ENCODE data around the gene MLLT3. TPM values are rescaled to one million over a fixed set of nuclear protein-coding genes. Genes with fewer than 3 reads are reported as not detected.
A peak's percentile ranks its signal among the peaks of the same experiment; 100 is the strongest.

MLLT3 gene
- total and polyA plus RNA-seq, 3 donors from 2014 or later, result 5.2 to 11.0 (median 7.6) TPM

DNA sequence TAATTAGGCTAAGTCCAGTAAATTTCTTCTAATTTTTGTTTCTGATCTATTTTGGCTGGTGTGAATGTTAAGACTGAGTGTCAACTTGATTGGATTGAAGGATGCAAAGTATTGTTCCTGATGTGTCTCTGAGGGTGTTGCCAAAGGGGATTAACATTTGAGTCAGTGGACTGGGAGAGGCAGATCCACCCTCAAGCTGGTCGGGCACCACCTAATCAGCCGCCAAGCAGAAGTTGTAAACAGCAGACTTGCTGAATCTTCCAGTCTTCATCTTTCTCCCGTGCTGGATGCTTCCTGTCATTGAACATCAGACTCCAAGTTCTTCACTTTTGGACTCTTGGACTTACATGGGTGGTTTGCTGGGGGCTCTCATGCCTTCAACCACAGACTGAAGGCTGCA, 21.4 kb upstream of the MLLT3 start:
- H3K4me3 ChIP-seq, result no peak overlapping the region

DNA sequence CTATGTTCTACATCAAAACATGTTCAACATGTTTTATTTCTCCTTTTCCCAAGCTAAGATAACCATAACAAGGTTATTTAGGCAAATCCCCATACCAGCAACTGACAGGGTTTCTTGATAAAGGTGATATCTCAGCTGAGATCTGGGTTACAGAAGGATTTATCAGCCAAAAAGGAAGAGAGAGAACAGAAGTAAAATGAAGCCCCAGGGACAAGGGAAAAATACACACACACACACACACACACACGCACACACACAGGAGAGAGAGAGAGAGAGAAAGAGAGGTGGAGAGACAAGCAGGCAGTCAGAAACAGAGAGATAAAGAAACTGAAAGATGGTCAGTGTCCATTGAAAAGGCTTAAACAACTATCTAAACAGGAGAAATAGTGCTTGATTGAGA, 19.7 kb upstream of the MLLT3 start:
- intact Hi-C loops (cut with DNase I; ENCODE audit: low total_unique reads), result no loop called here
- TF ChIP-seq POLR2A (IDR thresholded peaks at IDR 0.05), result no peak
- TF ChIP-seq, protein P1, sequence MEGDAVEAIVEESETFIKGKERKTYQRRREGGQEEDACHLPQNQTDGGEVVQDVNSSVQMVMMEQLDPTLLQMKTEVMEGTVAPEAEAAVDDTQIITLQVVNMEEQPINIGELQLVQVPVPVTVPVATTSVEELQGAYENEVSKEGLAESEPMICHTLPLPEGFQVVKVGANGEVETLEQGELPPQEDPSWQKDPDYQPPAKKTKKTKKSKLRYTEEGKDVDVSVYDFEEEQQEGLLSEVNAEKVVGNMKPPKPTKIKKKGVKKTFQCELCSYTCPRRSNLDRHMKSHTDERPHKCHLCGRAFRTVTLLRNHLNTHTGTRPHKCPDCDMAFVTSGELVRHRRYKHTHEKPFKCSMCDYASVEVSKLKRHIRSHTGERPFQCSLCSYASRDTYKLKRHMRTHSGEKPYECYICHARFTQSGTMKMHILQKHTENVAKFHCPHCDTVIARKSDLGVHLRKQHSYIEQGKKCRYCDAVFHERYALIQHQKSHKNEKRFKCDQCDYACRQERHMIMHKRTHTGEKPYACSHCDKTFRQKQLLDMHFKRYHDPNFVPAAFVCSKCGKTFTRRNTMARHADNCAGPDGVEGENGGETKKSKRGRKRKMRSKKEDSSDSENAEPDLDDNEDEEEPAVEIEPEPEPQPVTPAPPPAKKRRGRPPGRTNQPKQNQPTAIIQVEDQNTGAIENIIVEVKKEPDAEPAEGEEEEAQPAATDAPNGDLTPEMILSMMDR (IDR thresholded peaks at IDR 0.05), result no peak
- H3K9me3 ChIP-seq, result no peaks in the 10 kb centered on the region
- no peaks in the 10 kb centered on the region for H3K27me3 ChIP-seq
- no peak for DNase-seq
- no peaks in the 10 kb centered on the region for H3K36me3 ChIP-seq (ENCODE audit: low read depth, missing control alignments)
- 71 to 74% methylated on average over 1 of the region's 1 CpG for WGBS, 2 donors
- no peaks in the 10 kb centered on the region for H3K4me1 ChIP-seq
- no peak overlapping the region for H3K4me3 ChIP-seq
- H3K27ac ChIP-seq, result no peak overlapping the region

More for the DNA sequence above, 21.4 kb upstream of the MLLT3 start:
- 89 to 90% methylated on average over 3 of the region's 3 CpGs for WGBS, 2 donors
- TF ChIP-seq POLR2A (IDR thresholded peaks at IDR 0.05), result no peak
- TF ChIP-seq, protein P1 (IDR thresholded peaks at IDR 0.05), result no peak
- no peaks in the 10 kb centered on the region for H3K36me3 ChIP-seq (ENCODE audit: low read depth, missing control alignments)
- intact Hi-C loops (cut with DNase I; ENCODE audit: low total_unique reads), result no loop called here
- no peaks in the 10 kb centered on the region for H3K9me3 ChIP-seq
- H3K4me1 ChIP-seq, result no peaks in the 10 kb centered on the region
- no peak for DNase-seq
- no peak overlapping the region for H3K27ac ChIP-seq
- H3K27me3 ChIP-seq, result no peaks in the 10 kb centered on the region

DNA sequence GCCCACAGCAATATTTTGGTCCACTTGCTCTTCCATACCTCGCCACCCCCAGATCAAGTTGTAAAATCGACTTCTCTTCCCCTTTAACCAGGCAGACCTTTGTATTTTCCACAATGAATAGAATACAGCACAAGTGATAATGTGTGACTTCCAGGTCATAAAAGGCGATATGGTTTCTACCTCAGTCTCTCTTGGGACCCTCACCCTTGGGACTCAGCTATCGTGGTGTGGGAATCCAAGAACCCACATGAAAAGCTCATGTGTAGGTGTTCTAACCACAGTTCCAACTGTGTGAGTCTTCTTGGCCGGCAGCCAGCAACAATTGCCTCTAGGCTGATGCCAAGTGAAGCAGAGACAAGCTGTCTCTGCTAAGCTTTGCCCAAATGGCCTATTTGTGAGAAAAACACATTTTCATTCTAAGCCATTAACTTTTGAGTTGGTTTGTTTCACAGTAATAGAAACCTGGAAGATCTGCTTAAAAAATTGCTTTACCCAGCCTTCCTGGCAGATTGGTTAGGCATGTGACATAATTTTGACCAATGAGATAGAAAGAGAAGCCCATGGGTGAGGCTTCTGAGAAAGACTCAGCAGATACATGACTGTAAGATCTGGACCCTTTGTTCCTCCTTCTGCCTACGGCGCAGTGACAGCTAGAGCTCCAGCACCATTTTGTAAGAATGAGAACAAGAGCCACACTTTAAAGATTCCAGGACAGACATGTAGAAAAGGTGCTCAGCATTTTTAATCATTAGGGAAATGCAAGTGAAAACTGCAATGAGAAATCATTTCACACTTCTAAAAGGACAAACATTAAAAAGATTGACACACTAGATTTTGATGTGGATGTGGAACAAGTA, 18.3 kb upstream of the MLLT3 start:
- TF ChIP-seq, protein P1 (IDR thresholded peaks at IDR 0.05), result no peak
- no peak for TF ChIP-seq POLR2A (IDR thresholded peaks at IDR 0.05)
- Histone ChIP-seq H3K27me3 (no peaks in the 10 kb centered on the region), H3K4me1 (no peaks in the 10 kb centered on the region), H3K4me3 (no peak overlapping the region), H3K27ac (no peak overlapping the region), H3K9me3 (no peaks in the 10 kb centered on the region), H3K36me3 (ENCODE audit: low read depth, missing control alignments) (no peaks in the 10 kb centered on the region)
- intact Hi-C loops (cut with DNase I; ENCODE audit: low total_unique reads), result no loop called here
- WGBS, 2 donors, result 76% methylated on average over 7 of the region's 7 CpGs
- peak; percentile 30 for DNase-seq

DNA sequence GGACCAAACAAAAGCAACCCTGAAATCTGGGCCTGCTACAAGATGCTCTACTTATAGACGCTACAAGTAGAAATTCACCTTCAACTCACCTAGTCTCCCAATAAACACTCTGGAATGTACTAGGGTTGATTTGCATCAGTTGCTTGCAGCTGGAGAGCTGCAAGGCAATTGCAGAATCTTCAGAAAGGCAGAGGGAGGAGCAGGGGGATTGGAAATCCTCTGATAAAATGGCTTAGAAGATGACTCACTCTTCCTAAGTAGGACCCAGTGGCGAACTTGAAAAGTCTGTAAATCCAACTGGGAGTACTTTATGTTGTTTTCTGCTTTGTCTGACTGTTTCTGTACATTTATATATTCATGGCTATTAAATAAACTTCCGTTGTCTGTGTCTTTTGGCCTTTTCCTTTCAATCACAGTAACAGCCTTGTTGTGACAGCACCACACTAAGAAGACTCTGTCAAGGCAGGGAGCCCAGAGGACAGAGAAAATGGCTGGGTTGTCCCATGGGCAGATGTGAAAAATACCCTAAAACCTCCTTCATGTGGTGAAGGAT, 14.7 kb upstream of the MLLT3 start:
- 83 to 89% methylated on average over 3 of the region's 3 CpGs for WGBS, 2 donors

More for the DNA sequence above, 14.7 kb upstream of the MLLT3 start:
- Histone ChIP-seq H3K4me3 (no peak overlapping the region), H3K27me3 (no peaks in the 10 kb centered on the region), H3K4me1 (no peaks in the 10 kb centered on the region), H3K36me3 (ENCODE audit: low read depth, missing control alignments) (no peaks in the 10 kb centered on the region), H3K9me3 (no peaks in the 10 kb centered on the region), H3K27ac (no peak overlapping the region)
- intact Hi-C loops (cut with DNase I; ENCODE audit: low total_unique reads), result loop anchor here (10.0 kb wide), 1 partner anchor 712 kb away; no protein-coding TSS in a partner anchor
- TF ChIP-seq, protein P1 (IDR thresholded peaks at IDR 0.05), result no peak
- no peak for TF ChIP-seq POLR2A (IDR thresholded peaks at IDR 0.05)
- no peak for DNase-seq

Measured in testis (tissue), 3 donors.